Osteocyte (in vitro differentiated cells): ENCODE data around the gene MORF4L1. TPM values are rescaled to one million over a fixed set of nuclear protein-coding genes. Genes with fewer than 3 reads are reported as not detected.

ENCODE experiments used
- DNase-seq: peaks from one replicate; pipeline ENCODE4 v3.0.0; 2021; ENCODE audit warnings: mixed read lengths; ENCODE audit not compliant: unreplicated experiment; ENCODE audit errors: extremely low spot score
- H3K27ac Mint-ChIP-seq: one replicate; pipeline ENCODE4 v1.8.0; 2021; ENCODE audit warnings: mild to moderate bottlenecking, mixed read lengths; ENCODE audit not compliant: unreplicated experiment
- H3K27me3 Mint-ChIP-seq: one replicate; pipeline ENCODE4 v1.8.0; 2021; ENCODE audit warnings: mixed read lengths; ENCODE audit not compliant: unreplicated experiment
- H3K36me3 Mint-ChIP-seq: one replicate; pipeline ENCODE4 v1.8.0; 2021; ENCODE audit warnings: mixed read lengths; ENCODE audit not compliant: unreplicated experiment
- H3K4me1 Mint-ChIP-seq: one replicate; pipeline ENCODE4 v1.8.0; 2021; ENCODE audit warnings: mixed read lengths; ENCODE audit not compliant: unreplicated experiment
- H3K4me3 Mint-ChIP-seq: one replicate; pipeline ENCODE4 v1.8.0; 2021; ENCODE audit warnings: mild to moderate bottlenecking, moderate library complexity, mixed read lengths; ENCODE audit not compliant: unreplicated experiment
- H3K9me3 Mint-ChIP-seq: one replicate; pipeline ENCODE4 v1.8.0; 2021; ENCODE audit warnings: mixed read lengths; ENCODE audit not compliant: unreplicated experiment
- CTCF ChIP-seq: fragments of 200-600 bp; sonication (generic); IDR thresholded peaks from 2 replicates; pipeline ENCODE4 v1.5.0; 2021; ENCODE audit warnings: antibody characterized with exemption, mild to moderate bottlenecking, moderate library complexity
- total RNA-seq: library from RNA; stranded (reverse); gene quantifications from 2 replicates; pipeline ENCODE4 v1.2.1, GENCODE V29; 2021

MORF4L1 gene
- total RNA-seq, 1 donor from 2014 or later = 488 TPM

GRCh38 chr15:78934655-78935023 is 61.9 kb downstream of the MORF4L1 start:
- Mint-ChIP-seq H3K4me3 (no peak overlapping the region), H3K27me3 (peaks cover 20% of the 10 kb centered on the region), H3K36me3 (no peaks in the 10 kb centered on the region), H3K27ac (no peak overlapping the region), H3K4me1 (peaks cover 6% of the 10 kb centered on the region), H3K9me3 (no peaks in the 10 kb centered on the region)
- no peak for DNase-seq
- TF ChIP-seq CTCF = no peak

- H3K4me1 Mint-ChIP-seq = peaks cover 4% of the 10 kb centered on the region
- H3K27ac Mint-ChIP-seq = no peak overlapping the region
- H3K9me3 Mint-ChIP-seq = no peaks in the 10 kb centered on the region
- peaks cover 19% of the 10 kb centered on the region for H3K27me3 Mint-ChIP-seq
- H3K36me3 Mint-ChIP-seq = no peaks in the 10 kb centered on the region
- no peak overlapping the region for H3K4me3 Mint-ChIP-seq
- no peak for DNase-seq
- TF ChIP-seq CTCF = no peak
These were observed 64.5 kb downstream of the MORF4L1 start for GRCh38 chr15:78937132-78937739.

GRCh38 chr15:78938658-78939488 is 66.2 kb downstream of the MORF4L1 start:
- H3K27me3 Mint-ChIP-seq = peaks cover 28% of the 10 kb centered on the region
- no peak for DNase-seq
- H3K9me3 Mint-ChIP-seq = no peaks in the 10 kb centered on the region
- no peak overlapping the region for H3K27ac Mint-ChIP-seq
- H3K4me3 Mint-ChIP-seq = no peak overlapping the region
- H3K4me1 Mint-ChIP-seq = peaks cover 3% of the 10 kb centered on the region
- no peaks in the 10 kb centered on the region for H3K36me3 Mint-ChIP-seq
- TF ChIP-seq CTCF = no peak

- Mint-ChIP-seq H3K4me3 (no peak overlapping the region), H3K27me3 (peaks cover 35% of the 10 kb centered on the region), H3K27ac (no peak overlapping the region), H3K36me3 (no peaks in the 10 kb centered on the region), H3K4me1 (peaks cover 2% of the 10 kb centered on the region), H3K9me3 (no peaks in the 10 kb centered on the region)
- TF ChIP-seq CTCF = no peak
- DNase-seq = no peak
These were observed 70.1 kb downstream of the MORF4L1 start for GRCh38 chr15:78942741-78943140.

GRCh38 chr15:78943692-78944091 is 71.0 kb downstream of the MORF4L1 start:
- no peak overlapping the region for H3K4me3 Mint-ChIP-seq
- H3K9me3 Mint-ChIP-seq = no peaks in the 10 kb centered on the region
- no peak for DNase-seq
- peaks cover 35% of the 10 kb centered on the region for H3K27me3 Mint-ChIP-seq
- no peaks in the 10 kb centered on the region for H3K36me3 Mint-ChIP-seq
- no peak overlapping the region for H3K27ac Mint-ChIP-seq
- H3K4me1 Mint-ChIP-seq = peaks cover 2% of the 10 kb centered on the region
- no peak for TF ChIP-seq CTCF
